HepG2 (cell line): ENCODE results near the gene SNAI1. TPM values are rescaled to one million over a fixed set of nuclear protein-coding genes. Genes with fewer than 3 reads are reported as not detected.

Experiments
- AKAP8 ChIP-seq: sonication (generic); formaldehyde crosslinking; IDR thresholded peaks from 2 replicates; pipeline ENCODE4 v1.5.1; 2020; ENCODE audit warnings: mild to moderate bottlenecking, missing genetic modification reagents
- CAMTA2 ChIP-seq: sonication (generic); formaldehyde crosslinking; IDR thresholded peaks from 2 replicates; pipeline ENCODE4 v1.4.0; 2020; ENCODE audit warnings: mild to moderate bottlenecking, missing genetic modification reagents, borderline replicate concordance
- HNRNPL ChIP-seq: fragments of 200-400 bp; formaldehyde crosslinking; IDR thresholded peaks from 2 replicates; pipeline ENCODE4 v1.6.1; 2017; ENCODE audit warnings: mild to moderate bottlenecking, low read depth, low read length
- MTA3 ChIP-seq: sonication (generic); formaldehyde crosslinking; IDR thresholded peaks from 2 replicates; pipeline ENCODE4 v1.4.0; 2020; ENCODE audit warnings: missing genetic modification reagents
- SIN3B ChIP-seq: fragments of 150-350 bp; IDR thresholded peaks from 2 replicates; pipeline ENCODE4 v1.6.1; 2014; ENCODE audit warnings: low read length
- SNAI1 ChIP-seq: sonication (generic); formaldehyde crosslinking; IDR thresholded peaks from 2 replicates; pipeline ENCODE4 v1.5.0; 2020; ENCODE audit warnings: mild to moderate bottlenecking, missing genetic modification reagents, borderline replicate concordance
- XRCC5 ChIP-seq: fragments of 200-400 bp; formaldehyde crosslinking; optimal IDR thresholded peaks from 2 replicates; pipeline ENCODE3; 2017; ENCODE audit warnings: mild to moderate bottlenecking, low read length
- ZNF136 ChIP-seq: sonication (generic); formaldehyde crosslinking; IDR thresholded peaks from 2 replicates; pipeline ENCODE4 v1.8.1; 2022; ENCODE audit warnings: low read depth, mild to moderate bottlenecking, moderate library complexity, missing genetic modification reagents
- ZNF570 ChIP-seq: sonication (generic); formaldehyde crosslinking; IDR thresholded peaks from 2 replicates; pipeline ENCODE4 v1.4.0; 2020; ENCODE audit warnings: mild to moderate bottlenecking, missing genetic modification reagents, borderline replicate concordance
- ZNF589 ChIP-seq: sonication (generic); formaldehyde crosslinking; conservative IDR thresholded peaks from 2 replicates; pipeline ENCODE4 v1.8.0; 2022; ENCODE audit warnings: mild to moderate bottlenecking, moderate library complexity, missing genetic modification reagents
- ZNF619 ChIP-seq: sonication (generic); formaldehyde crosslinking; IDR thresholded peaks from 2 replicates; pipeline ENCODE4 v1.4.0; 2020; ENCODE audit warnings: mild to moderate bottlenecking, missing genetic modification reagents
- ZNF777 ChIP-seq: sonication (generic); formaldehyde crosslinking; IDR thresholded peaks from 2 replicates; pipeline ENCODE4 v1.4.0; 2020; ENCODE audit warnings: missing genetic modification reagents
- ZSCAN31 ChIP-seq: sonication (generic); formaldehyde crosslinking; IDR thresholded peaks from 2 replicates; pipeline ENCODE4 v1.5.0; 2020; ENCODE audit warnings: low read depth, mild to moderate bottlenecking, missing genetic modification reagents
- polyA plus RNA-seq, 8 experiments: library from polyadenylated mRNA; depleted of rRNA in 3 of 8; stranded (reverse) in 7 of 8; unstranded in 1 of 8; fragments of >200 nt; fragmentation: Illumina TruSeq in 4 of 8; extraction: Trizol in 4 of 8; gene quantifications; 2 replicates each; pipeline versions ENCODE4 v1.2.1 to v1.2.3, GENCODE V29; 2011 to 2016; ENCODE audit warnings: low read depth in 4 of 8, missing spikeins in 1 of 8, mixed read lengths in 1 of 8; ENCODE audit not compliant: insufficient read depth in 1 of 8
- total RNA-seq, 5 experiments: library from RNA; depleted of rRNA; stranded (reverse); fragments of >200 nt; fragmentation: Illumina TruSeq; extraction: Trizol; gene quantifications; 2 replicates each; pipeline ENCODE4 v1.2.3, GENCODE V29; 2016; ENCODE audit warnings: low read depth in 1 of 5
- TF ChIP-seq, protein P1 (sequence below): sonication (generic); formaldehyde crosslinking; IDR thresholded peaks from 2 replicates; pipeline ENCODE4; 2020; ENCODE audit warnings: missing genetic modification reagents, mild to moderate bottlenecking, borderline replicate concordance
- TF ChIP-seq, protein P2 (sequence below), 2 experiments: sonication (generic) in 1 of 2; formaldehyde crosslinking in 1 of 2; IDR thresholded peaks; 2 replicates each; pipeline versions ENCODE4 v1.4.0 to v1.6.1; 2018 to 2020; ENCODE audit warnings: missing genetic modification reagents in 2 of 2, borderline replicate concordance in 1 of 2, low read depth in 1 of 2, mild to moderate bottlenecking in 1 of 2, missing biosample characterization in 1 of 2
- TF ChIP-seq, protein P3 (sequence below): sonication (generic); formaldehyde crosslinking; conservative IDR thresholded peaks from 2 replicates; pipeline ENCODE4 v1.8.0; 2022; ENCODE audit warnings: mild to moderate bottlenecking, moderate library complexity, missing genetic modification reagents
- TF ChIP-seq, protein P4 (sequence below): sonication (generic); formaldehyde crosslinking; IDR thresholded peaks from 2 replicates; pipeline ENCODE4 v1.8.1; 2022; ENCODE audit warnings: mild to moderate bottlenecking, missing genetic modification reagents
- TF ChIP-seq, protein P5 (sequence below): sonication (generic); formaldehyde crosslinking; IDR thresholded peaks from 2 replicates; pipeline ENCODE4 v1.5.1; 2020; ENCODE audit warnings: mild to moderate bottlenecking, moderate library complexity, missing genetic modification reagents

The SNAI1 gene
- total and polyA plus RNA-seq, 2 of the 13 experiments (the other 11 are each of a cell fraction or from before 2014, with no cell fraction given), result 1.3 to 1.4 TPM

DNA sequence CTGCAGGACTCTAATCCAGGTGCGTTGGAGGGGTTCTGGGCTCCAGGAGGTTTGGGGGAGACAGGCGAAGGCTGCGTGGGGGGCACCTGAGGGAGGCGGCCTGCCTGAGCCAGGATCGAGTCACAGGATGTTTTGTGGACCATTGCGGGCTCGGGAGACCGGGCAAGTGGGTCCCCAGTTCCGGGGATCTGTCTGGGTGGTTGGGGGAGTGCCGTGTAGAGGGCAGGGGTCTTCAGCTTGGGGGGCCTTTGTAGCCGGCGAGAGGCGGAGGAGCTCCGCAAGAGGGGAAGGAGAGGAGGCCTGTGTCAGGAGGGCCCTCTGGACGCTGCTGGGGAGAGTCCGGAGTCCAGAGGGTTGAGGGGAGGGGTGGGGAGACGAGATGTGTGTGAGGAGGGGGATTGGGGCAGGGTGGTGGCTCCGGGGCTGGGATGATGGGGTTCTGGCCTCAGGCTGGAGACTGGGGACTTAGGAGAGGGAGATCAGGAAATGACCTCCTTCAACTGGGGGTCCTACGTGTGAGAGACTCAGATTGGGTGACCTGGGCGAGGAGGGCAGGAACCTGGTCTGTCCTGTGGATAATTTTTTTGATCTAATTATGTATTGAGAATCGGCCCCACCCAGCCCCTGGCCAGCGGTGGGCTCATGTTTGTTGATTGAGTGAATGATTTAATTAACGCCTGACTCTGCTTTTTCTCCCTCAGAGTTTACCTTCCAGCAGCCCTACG, 505 bp downstream of the SNAI1 start (continued):
- TF ChIP-seq, protein P1, sequence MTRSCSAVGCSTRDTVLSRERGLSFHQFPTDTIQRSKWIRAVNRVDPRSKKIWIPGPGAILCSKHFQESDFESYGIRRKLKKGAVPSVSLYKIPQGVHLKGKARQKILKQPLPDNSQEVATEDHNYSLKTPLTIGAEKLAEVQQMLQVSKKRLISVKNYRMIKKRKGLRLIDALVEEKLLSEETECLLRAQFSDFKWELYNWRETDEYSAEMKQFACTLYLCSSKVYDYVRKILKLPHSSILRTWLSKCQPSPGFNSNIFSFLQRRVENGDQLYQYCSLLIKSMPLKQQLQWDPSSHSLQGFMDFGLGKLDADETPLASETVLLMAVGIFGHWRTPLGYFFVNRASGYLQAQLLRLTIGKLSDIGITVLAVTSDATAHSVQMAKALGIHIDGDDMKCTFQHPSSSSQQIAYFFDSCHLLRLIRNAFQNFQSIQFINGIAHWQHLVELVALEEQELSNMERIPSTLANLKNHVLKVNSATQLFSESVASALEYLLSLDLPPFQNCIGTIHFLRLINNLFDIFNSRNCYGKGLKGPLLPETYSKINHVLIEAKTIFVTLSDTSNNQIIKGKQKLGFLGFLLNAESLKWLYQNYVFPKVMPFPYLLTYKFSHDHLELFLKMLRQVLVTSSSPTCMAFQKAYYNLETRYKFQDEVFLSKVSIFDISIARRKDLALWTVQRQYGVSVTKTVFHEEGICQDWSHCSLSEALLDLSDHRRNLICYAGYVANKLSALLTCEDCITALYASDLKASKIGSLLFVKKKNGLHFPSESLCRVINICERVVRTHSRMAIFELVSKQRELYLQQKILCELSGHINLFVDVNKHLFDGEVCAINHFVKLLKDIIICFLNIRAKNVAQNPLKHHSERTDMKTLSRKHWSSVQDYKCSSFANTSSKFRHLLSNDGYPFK, result 0 out of 2 replicates have a peak, but pooled peaks have one; percentile 1
- TF ChIP-seq, protein P2, sequence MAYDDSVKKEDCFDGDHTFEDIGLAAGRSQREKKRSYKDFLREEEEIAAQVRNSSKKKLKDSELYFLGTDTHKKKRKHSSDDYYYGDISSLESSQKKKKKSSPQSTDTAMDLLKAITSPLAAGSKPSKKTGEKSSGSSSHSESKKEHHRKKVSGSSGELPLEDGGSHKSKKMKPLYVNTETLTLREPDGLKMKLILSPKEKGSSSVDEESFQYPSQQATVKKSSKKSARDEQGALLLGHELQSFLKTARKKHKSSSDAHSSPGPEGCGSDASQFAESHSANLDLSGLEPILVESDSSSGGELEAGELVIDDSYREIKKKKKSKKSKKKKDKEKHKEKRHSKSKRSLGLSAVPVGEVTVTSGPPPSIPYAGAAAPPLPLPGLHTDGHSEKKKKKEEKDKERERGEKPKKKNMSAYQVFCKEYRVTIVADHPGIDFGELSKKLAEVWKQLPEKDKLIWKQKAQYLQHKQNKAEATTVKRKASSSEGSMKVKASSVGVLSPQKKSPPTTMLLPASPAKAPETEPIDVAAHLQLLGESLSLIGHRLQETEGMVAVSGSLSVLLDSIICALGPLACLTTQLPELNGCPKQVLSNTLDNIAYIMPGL (CRISPR knock-in tag; IDR thresholded peaks at IDR 0.05; ENCODE audit: borderline replicate concordance in 1 of 2, low read depth in 1 of 2), result peak in 1 of 2 experiments; percentile 7; a peak in 1 of 4 replicates
- TF ChIP-seq, protein P3, sequence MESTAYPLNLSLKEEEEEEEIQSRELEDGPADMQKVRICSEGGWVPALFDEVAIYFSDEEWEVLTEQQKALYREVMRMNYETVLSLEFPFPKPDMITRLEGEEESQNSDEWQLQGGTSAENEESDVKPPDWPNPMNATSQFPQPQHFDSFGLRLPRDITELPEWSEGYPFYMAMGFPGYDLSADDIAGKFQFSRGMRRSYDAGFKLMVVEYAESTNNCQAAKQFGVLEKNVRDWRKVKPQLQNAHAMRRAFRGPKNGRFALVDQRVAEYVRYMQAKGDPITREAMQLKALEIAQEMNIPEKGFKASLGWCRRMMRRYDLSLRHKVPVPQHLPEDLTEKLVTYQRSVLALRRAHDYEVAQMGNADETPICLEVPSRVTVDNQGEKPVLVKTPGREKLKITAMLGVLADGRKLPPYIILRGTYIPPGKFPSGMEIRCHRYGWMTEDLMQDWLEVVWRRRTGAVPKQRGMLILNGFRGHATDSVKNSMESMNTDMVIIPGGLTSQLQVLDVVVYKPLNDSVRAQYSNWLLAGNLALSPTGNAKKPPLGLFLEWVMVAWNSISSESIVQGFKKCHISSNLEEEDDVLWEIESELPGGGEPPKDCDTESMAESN (CRISPR knock-in tag), result peak; percentile 30
- peak; percentile 93; the same call in 1 of the 2 replicates for TF ChIP-seq ZNF589 (CRISPR knock-in tag)
- 0 out of 2 replicates have a peak, but pooled peaks have one; percentile 58 for TF ChIP-seq ZNF136 (CRISPR knock-in tag)
- TF ChIP-seq ZNF570 (CRISPR knock-in tag), result no peak
- TF ChIP-seq ZNF777 (CRISPR knock-in tag), result no peak
- TF ChIP-seq SIN3B, result 0 out of 2 replicates have a peak, but pooled peaks have one; percentile 42
- TF ChIP-seq AKAP8 (CRISPR knock-in tag), result no peak
- 0 out of 2 replicates have a peak, but pooled peaks have one; percentile 51 for TF ChIP-seq MTA3 (CRISPR knock-in tag)
- TF ChIP-seq, protein P4, sequence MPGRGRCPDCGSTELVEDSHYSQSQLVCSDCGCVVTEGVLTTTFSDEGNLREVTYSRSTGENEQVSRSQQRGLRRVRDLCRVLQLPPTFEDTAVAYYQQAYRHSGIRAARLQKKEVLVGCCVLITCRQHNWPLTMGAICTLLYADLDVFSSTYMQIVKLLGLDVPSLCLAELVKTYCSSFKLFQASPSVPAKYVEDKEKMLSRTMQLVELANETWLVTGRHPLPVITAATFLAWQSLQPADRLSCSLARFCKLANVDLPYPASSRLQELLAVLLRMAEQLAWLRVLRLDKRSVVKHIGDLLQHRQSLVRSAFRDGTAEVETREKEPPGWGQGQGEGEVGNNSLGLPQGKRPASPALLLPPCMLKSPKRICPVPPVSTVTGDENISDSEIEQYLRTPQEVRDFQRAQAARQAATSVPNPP (CRISPR knock-in tag), result no peak
- 0 out of 2 replicates have a peak, but pooled peaks have one; percentile 90 for TF ChIP-seq CAMTA2
- TF ChIP-seq XRCC5, result peak; percentile 10
- TF ChIP-seq SNAI1 (CRISPR knock-in tag), result 0 out of 2 replicates have a peak, but pooled peaks have one; percentile 11
- peak; percentile 75; the same call in 1 of the 2 replicates for TF ChIP-seq ZSCAN31 (CRISPR knock-in tag)
- 0 out of 2 replicates have a peak, but pooled peaks have one; percentile 45 for TF ChIP-seq HNRNPL
- TF ChIP-seq ZNF619 (CRISPR knock-in tag), result peak; percentile 21; the same call in 1 of the 2 replicates
- TF ChIP-seq, protein P5, sequence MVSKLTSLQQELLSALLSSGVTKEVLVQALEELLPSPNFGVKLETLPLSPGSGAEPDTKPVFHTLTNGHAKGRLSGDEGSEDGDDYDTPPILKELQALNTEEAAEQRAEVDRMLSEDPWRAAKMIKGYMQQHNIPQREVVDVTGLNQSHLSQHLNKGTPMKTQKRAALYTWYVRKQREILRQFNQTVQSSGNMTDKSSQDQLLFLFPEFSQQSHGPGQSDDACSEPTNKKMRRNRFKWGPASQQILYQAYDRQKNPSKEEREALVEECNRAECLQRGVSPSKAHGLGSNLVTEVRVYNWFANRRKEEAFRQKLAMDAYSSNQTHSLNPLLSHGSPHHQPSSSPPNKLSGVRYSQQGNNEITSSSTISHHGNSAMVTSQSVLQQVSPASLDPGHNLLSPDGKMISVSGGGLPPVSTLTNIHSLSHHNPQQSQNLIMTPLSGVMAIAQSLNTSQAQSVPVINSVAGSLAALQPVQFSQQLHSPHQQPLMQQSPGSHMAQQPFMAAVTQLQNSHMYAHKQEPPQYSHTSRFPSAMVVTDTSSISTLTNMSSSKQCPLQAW (CRISPR knock-in tag), result peak; percentile 71
